ENCODE data around the gene SPINT3. TPM values are rescaled to one million over a fixed set of nuclear protein-coding genes. Genes with fewer than 3 reads are reported as not detected.
"Not testable (repeated sequence)": the region's sequence is repeated elsewhere in the genome, so short reads cannot be mapped to it uniquely, and the experiment has no call there.

Gene SPINT3
- total and polyA plus RNA-seq, 5 experiments from 2014 or later: not detected

DNA sequence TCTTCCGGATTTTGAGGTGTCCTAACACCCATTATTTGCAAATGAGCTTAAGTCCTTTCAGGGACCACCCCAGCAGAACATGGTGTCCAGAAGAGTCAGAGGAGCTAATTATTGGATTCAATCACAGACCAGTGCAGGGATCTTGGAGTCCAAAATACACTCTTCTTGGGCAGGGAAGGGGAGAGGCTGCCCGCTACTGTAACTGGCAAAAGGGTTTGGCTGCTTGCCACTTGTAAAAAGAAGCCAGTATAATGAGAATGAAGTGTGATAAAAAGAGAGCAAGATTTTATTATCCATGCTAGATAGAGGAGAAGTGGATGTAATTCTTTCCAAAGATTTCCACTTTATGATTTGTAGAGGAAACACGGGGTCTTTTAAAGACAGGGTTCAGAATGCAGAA, 19.3 kb downstream of the SPINT3 start:
- Mint-ChIP-seq H3K9me3 (no peaks in the 10 kb centered on the region), H3K4me3 (no peak overlapping the region), H3K27me3 (peaks cover 16 to 45% (median 30%) of the 10 kb centered on the region in 5 donors), H3K27ac (no peak overlapping the region), H3K36me3 (no peaks in the 10 kb centered on the region), H3K4me1 (no peaks in the 10 kb centered on the region)
- POLR2A ChIA-PET: no interaction called here
- DNase-seq (no peak), ATAC-seq (no peak)

GRCh38 chr20:45495501-45495941, 19.9 kb downstream of the SPINT3 start:
- Mint-ChIP-seq H3K4me1 (no peaks in the 10 kb centered on the region), H3K36me3 (no peaks in the 10 kb centered on the region), H3K9me3 (no peaks in the 10 kb centered on the region), H3K27me3 (peaks cover 13 to 40% (median 27%) of the 10 kb centered on the region in 5 donors), H3K4me3 (no peak overlapping the region), H3K27ac (no peak overlapping the region)
- DNase-seq (no peak), ATAC-seq (no peak)
- POLR2A ChIA-PET: no interaction called here

GRCh38 chr20:45489083-45489531, 26.3 kb downstream of the SPINT3 start:
- no peak overlapping the region for H3K4me3 Mint-ChIP-seq
- ATAC-seq (no peak), DNase-seq (no peak)
- no peak overlapping the region for H3K27ac Mint-ChIP-seq
- peaks cover 0 to 5% (median 0%) of the 10 kb centered on the region in 4 donors for H3K4me1 Mint-ChIP-seq
- POLR2A ChIA-PET: no interaction called here
- no peaks in the 10 kb centered on the region for H3K9me3 Mint-ChIP-seq
- H3K36me3 Mint-ChIP-seq: no peaks in the 10 kb centered on the region
- peaks cover 15 to 43% (median 30%) of the 10 kb centered on the region in 5 donors for H3K27me3 Mint-ChIP-seq

DNA sequence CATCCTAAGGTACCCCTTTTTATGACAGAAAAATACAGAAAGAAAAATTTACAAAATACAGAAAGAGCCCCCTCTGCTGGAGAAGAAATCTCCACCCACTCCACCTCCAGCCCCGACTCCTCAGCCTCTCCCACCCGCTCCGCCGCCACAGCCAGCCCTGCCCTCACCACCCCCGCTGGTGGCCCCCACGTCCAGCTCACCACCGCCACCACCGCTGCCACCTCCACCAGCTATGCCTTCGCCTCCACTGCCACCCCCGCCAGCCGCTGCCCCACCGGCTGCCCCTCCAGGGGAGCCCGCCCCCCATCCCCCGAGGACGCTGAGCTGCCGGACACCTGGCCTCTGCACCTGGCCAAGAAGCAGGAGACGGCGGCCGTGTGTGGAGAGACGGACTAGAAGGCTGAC, 28.2 kb downstream of the SPINT3 start:
- no peak for ATAC-seq
- Mint-ChIP-seq H3K9me3 (no peaks in the 10 kb centered on the region), H3K27me3 (peaks cover 16 to 44% (median 30%) of the 10 kb centered on the region in 5 donors), H3K4me3 (no peak overlapping the region), H3K36me3 (no peaks in the 10 kb centered on the region), H3K4me1 (peaks cover 0 to 5% (median 0%) of the 10 kb centered on the region in 4 donors), H3K27ac (no peak overlapping the region)
- DNase-seq: no peak
- POLR2A ChIA-PET: no interaction called here

DNA sequence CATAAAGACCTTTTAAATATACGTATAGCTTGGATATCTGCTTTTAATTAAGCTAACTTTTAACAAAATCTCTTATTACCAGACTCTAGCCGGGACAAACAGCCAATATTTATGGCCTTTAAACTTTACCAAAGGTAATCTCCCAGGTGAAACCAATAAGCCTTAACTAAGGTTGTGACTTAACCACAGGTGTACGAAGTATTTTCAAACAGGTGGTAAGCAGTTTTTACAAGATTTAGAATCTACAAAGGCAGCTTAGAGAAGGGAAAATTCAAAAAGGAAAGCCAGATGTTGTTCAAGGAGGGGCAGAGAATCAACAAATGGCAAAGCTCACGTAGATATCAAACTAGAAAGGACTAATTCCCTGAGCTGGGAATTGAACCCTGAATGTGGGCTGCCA, 30.0 kb downstream of the SPINT3 start:
- H3K27ac Mint-ChIP-seq: no peak overlapping the region
- H3K36me3 Mint-ChIP-seq: no peaks in the 10 kb centered on the region
- no peaks in the 10 kb centered on the region for H3K9me3 Mint-ChIP-seq
- ATAC-seq (no peak), DNase-seq (no peak)
- no peak overlapping the region for H3K4me3 Mint-ChIP-seq
- peaks cover 19 to 46% (median 34%) of the 10 kb centered on the region in 5 donors for H3K27me3 Mint-ChIP-seq
- peaks cover 0 to 5% (median 0%) of the 10 kb centered on the region in 4 donors for H3K4me1 Mint-ChIP-seq
- POLR2A ChIA-PET: no interaction called here

DNA sequence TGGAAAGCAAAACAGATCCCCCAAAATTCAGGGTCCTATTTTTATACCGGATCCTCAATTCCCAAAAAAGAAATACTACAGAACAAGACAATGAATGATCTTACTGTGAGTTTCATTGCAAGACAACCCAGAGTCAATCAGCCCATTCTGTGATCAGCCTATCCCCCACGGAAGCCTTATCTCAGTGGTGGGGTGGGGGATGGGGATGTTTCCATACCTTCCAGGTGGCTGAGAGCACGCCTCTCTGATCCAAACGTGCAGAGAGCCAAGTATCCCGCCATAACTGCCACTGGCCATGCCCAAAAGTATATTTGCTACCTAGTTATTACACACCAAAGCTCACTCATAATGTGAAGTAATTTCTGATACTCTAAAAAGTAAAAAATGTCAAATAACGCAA, 30.7 kb downstream of the SPINT3 start:
- peaks cover 23 to 53% (median 38%) of the 10 kb centered on the region in 5 donors for H3K27me3 Mint-ChIP-seq
- POLR2A ChIA-PET: interaction anchor here (0.5 kb wide), 1 partner anchor 250 kb away, joined by 3 read pairs; no protein-coding TSS in a partner anchor
- no peaks in the 10 kb centered on the region for H3K36me3 Mint-ChIP-seq

DNA sequence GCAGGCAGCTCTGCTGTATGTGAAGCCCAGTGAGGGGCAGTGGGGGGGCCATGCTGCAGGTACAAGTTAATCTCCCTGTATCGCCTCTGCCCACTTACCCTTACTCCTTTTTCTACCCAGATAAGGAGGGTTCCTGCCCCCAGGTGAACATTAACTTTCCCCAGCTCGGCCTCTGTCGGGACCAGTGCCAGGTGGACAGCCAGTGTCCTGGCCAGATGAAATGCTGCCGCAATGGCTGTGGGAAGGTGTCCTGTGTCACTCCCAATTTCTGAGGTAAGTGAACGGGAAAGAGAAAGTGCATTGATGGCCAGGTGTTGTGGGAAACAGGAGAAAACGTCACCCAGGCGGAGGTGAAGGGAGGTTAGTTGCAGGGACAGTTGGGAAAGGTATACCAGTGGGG, 35.6 kb downstream of the SPINT3 start:
- Mint-ChIP-seq H3K36me3 (peaks cover 0 to 2% (median 0%) of the 10 kb centered on the region in 3 donors), H3K4me3 (no peak overlapping the region), H3K27ac (peak overlapping the region in 1 of 10 donors; percentile 19), H3K9me3 (peaks cover 0 to 2% (median 0%) of the 10 kb centered on the region in 9 donors), H3K4me1 (no peaks in the 10 kb centered on the region), H3K27me3 (peaks cover 23 to 53% (median 30%) of the 10 kb centered on the region in 5 donors)
- POLR2A ChIA-PET: no interaction called here
- ATAC-seq (no peak), DNase-seq (no peak)

More for the DNA sequence above, 30.7 kb downstream of the SPINT3 start:
- DNase-seq (no peak), ATAC-seq (no peak)
- H3K4me1 Mint-ChIP-seq: peaks cover 0 to 5% (median 0%) of the 10 kb centered on the region in 4 donors
- H3K9me3 Mint-ChIP-seq: no peaks in the 10 kb centered on the region
- H3K27ac Mint-ChIP-seq: no peak overlapping the region
- no peak overlapping the region for H3K4me3 Mint-ChIP-seq

GRCh38 chr20:45477530-45478148, 37.8 kb downstream of the SPINT3 start:
- DNase-seq, H3K4me1 Mint-ChIP-seq, H3K9me3 Mint-ChIP-seq, H3K27ac Mint-ChIP-seq, H3K36me3 Mint-ChIP-seq, H3K4me3 Mint-ChIP-seq, ATAC-seq, POLR2A ChIA-PET: not testable (repeated sequence)
- peaks cover 27 to 56% (median 34%) of the 10 kb centered on the region in 5 donors for H3K27me3 Mint-ChIP-seq

GRCh38 chr20:45472286-45472685, 43.1 kb downstream of the SPINT3 start:
- H3K36me3 Mint-ChIP-seq, DNase-seq, POLR2A ChIA-PET, H3K9me3 Mint-ChIP-seq, ATAC-seq, H3K27ac Mint-ChIP-seq, H3K4me3 Mint-ChIP-seq: not testable (repeated sequence)
- Mint-ChIP-seq H3K4me1 (peaks cover 0 to 10% (median 8%) of the 10 kb centered on the region in 4 donors), H3K27me3 (peaks cover 24 to 56% (median 32%) of the 10 kb centered on the region in 5 donors)

DNA sequence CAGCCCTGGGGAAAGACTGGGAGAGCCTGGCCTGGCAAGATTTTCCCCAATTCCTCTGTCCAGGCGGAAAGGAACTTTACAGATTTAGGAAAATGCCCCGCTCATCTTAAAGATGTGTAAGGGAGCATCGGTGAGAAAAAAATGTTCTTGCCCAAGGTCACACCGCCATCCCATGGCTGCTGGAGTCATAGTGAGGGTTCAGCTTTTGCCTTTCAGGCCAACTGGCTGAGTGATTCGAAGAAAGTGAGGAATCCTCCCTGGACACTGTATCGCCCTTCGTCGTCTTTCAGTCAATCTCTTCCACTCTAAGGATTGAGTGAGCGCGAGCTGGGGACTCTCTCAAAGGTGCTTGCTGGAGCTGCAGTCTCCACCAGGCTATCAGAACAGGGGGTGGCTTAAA, 44.5 kb downstream of the SPINT3 start:
- Mint-ChIP-seq H3K4me1 (peaks cover 0 to 10% (median 8%) of the 10 kb centered on the region in 4 donors), H3K36me3 (peaks cover 0 to 2% (median 2%) of the 10 kb centered on the region in 3 donors), H3K27me3 (peaks cover 24 to 61% (median 35%) of the 10 kb centered on the region in 5 donors), H3K27ac (no peak overlapping the region), H3K9me3 (peaks cover 0 to 2% (median 0%) of the 10 kb centered on the region in 9 donors), H3K4me3 (peak overlapping the region; percentile 44 to 75 (median 66))
- POLR2A ChIA-PET: no interaction called here
- DNase-seq: peak in 1 of 10 donors; percentile 7
- ATAC-seq: peak in 1 of 2 donors; percentile 18

DNA sequence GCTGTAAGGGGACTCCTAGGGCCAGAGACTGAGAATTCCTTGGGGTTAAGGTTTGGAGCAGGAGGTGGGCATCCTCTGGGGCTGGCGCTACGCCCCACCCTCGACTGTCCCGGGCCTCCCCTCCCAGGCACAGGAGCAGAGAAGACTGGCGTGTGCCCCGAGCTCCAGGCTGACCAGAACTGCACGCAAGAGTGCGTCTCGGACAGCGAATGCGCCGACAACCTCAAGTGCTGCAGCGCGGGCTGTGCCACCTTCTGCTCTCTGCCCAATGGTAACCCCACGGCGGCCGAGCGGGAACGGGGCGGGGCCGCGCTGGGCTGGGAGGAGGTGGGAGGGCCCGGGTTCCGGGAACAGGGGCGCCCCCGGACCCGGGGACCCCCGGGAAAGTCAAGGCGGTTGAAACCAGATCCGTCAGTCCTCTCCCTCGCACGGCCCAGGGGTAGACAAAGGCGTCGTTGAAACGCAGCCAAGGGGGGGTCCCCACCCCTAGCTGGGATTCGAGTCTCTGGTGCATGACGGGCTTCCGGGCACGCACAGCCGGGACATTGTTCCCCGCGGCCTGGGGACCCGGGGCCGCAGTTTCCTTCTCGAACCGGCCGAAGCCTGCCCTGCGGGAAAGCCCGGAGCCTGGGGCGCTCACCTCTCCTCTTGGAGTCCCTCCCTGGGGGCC, 45.0 kb downstream of the SPINT3 start:
- POLR2A ChIA-PET: no interaction called here
- Mint-ChIP-seq H3K27me3 (peaks cover 24 to 62% (median 35%) of the 10 kb centered on the region in 5 donors), H3K4me3 (peak overlapping the region; percentile 44 to 81 (median 70)), H3K36me3 (peaks cover 0 to 2% (median 2%) of the 10 kb centered on the region in 3 donors), H3K27ac (no peak overlapping the region), H3K9me3 (peaks cover 0 to 2% (median 0%) of the 10 kb centered on the region in 9 donors), H3K4me1 (peaks cover 0 to 10% (median 8%) of the 10 kb centered on the region in 4 donors)
- ATAC-seq (peak; percentile 67 to 73), DNase-seq (peak in 2 of 10 donors; percentile 8 to 13)

DNA sequence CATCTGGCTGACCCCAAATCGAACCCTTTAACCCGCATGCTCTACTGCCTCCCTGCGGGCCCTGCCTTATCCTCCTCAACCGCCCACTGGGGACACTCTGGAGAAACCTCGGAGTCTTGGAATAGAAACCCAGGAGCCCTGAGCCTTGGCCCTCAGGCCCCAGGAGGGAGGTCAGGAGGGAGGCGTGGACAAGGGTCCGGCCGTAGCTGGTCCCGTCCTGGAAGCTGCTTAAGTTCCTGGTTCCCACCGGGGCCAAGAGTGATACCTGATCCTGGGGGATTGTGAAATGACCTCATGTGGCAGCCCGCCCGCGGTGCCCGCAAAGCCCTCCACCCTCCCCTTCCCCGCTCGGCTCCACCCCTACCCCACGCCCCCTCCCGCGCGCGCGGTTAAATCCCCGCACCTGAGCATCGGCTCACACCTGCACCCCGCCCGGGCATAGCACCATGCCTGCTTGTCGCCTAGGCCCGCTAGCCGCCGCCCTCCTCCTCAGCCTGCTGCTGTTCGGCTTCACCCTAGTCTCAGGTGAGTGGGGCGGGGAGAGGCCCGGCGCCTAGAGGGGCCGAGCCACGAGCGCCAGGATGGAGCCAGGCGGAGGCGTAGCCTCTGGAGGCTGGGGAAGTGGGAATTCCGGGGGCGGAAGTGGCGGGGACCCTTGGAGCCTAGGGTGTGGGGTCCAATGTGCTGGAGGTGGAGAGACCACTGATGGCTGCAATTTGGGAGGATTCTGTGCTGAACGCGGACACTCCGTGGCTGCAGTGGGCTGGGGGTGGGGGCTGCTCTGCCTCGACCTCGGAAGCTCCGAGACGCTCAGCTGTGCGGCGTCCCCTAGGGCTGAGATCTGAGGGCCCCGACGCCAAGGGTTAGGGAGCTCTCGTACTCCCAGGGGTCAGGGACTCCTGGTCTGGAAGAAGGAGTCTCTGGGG, 45.8 kb downstream of the SPINT3 start, which contains the start of gene WFDC2:
WFDC2 (plus strand) TSS at position 418 of the 926 bp plus-strand sequence; CDS start at position 447, 29 bp downstream.
- Mint-ChIP-seq H3K4me3 (peak within 1 kb of the TSS; percentile 44 to 81 (median 70)), H3K27ac (no peak within 1 kb of the TSS), H3K4me1 (peaks cover 0 to 10% (median 8%) of the 10 kb centered on the region in 4 donors), H3K27me3 (peaks cover 24 to 62% (median 35%) of the 10 kb centered on the region in 5 donors), H3K36me3 (peaks cover 0 to 2% (median 2%) of the 10 kb centered on the region in 3 donors), H3K9me3 (peaks cover 0 to 2% (median 0%) of the 10 kb centered on the region in 9 donors)
- DNase-seq: no peak
- ATAC-seq: peak; percentile 50 to 53
- POLR2A ChIA-PET: no interaction called here
